ENCODE measurements around the gene CCDC91. TPM values are rescaled to one million over a fixed set of nuclear protein-coding genes. Genes with fewer than 3 reads are reported as not detected.
A peak's percentile ranks its signal among the peaks of the same experiment; 100 is the strongest.

The CCDC91 gene
- total RNA-seq, 1 experiment from 2014 or later: 35.6 TPM

GRCh38 chr12:28409892-28410291, 219.6 kb downstream of the CCDC91 start:
- Histone ChIP-seq H3K4me3 (no peak overlapping the region), H3K27me3 (replicated peaks) (no peaks in the 10 kb centered on the region), H3K27ac (no peak overlapping the region), H3K36me3 (no peaks in the 10 kb centered on the region), H3K4me1 (replicated peaks) (no peaks in the 10 kb centered on the region), H3K9me3 (replicated peaks) (no peaks in the 10 kb centered on the region)
- no peak for DNase-seq (ENCODE audit: low read depth in 1 of 2, low spot score in 2 of 2)

GRCh38 chr12:28413460-28414109, 223.3 kb downstream of the CCDC91 start:
- H3K27ac ChIP-seq: no peak overlapping the region
- no peaks in the 10 kb centered on the region for H3K27me3 ChIP-seq (replicated peaks)
- H3K36me3 ChIP-seq: no peaks in the 10 kb centered on the region
- peaks cover 12% of the 10 kb centered on the region for H3K4me1 ChIP-seq (replicated peaks)
- DNase-seq (ENCODE audit: low read depth in 1 of 2, low spot score in 2 of 2): no peak
- no peaks in the 10 kb centered on the region for H3K9me3 ChIP-seq (replicated peaks)
- H3K4me3 ChIP-seq: no peak overlapping the region

GRCh38 chr12:28415755-28416154, 225.5 kb downstream of the CCDC91 start:
- H3K4me3 ChIP-seq: no peak overlapping the region
- no peaks in the 10 kb centered on the region for H3K36me3 ChIP-seq
- no peaks in the 10 kb centered on the region for H3K27me3 ChIP-seq (replicated peaks)
- H3K27ac ChIP-seq: peak overlapping the region; percentile 35
- no peaks in the 10 kb centered on the region for H3K9me3 ChIP-seq (replicated peaks)
- peaks cover 12% of the 10 kb centered on the region for H3K4me1 ChIP-seq (replicated peaks)
- DNase-seq (ENCODE audit: low read depth in 1 of 2, low spot score in 2 of 2): peak in 1 of 2 experiments; percentile 72

GRCh38 chr12:28421374-28421773, 231.1 kb downstream of the CCDC91 start:
- H3K36me3 ChIP-seq: no peaks in the 10 kb centered on the region
- no peak for DNase-seq (ENCODE audit: low read depth in 1 of 2, low spot score in 2 of 2)
- H3K27me3 ChIP-seq (replicated peaks): no peaks in the 10 kb centered on the region
- H3K4me1 ChIP-seq (replicated peaks): peaks cover 10% of the 10 kb centered on the region
- no peak overlapping the region for H3K4me3 ChIP-seq
- no peak overlapping the region for H3K27ac ChIP-seq
- no peaks in the 10 kb centered on the region for H3K9me3 ChIP-seq (replicated peaks)

- Histone ChIP-seq H3K36me3 (no peaks in the 10 kb centered on the region), H3K9me3 (replicated peaks) (no peaks in the 10 kb centered on the region), H3K4me1 (replicated peaks) (peaks cover 9% of the 10 kb centered on the region), H3K27ac (0 out of 2 replicates have a peak overlapping the region, but pooled peaks have one; percentile 17), H3K27me3 (replicated peaks) (no peaks in the 10 kb centered on the region), H3K4me3 (no peak overlapping the region)
- peak; percentile 51 to 63 for DNase-seq (ENCODE audit: low read depth in 1 of 2, low spot score in 2 of 2)
Measured at GRCh38 chr12:28424965-28425364, 234.7 kb downstream of the CCDC91 start.

GRCh38 chr12:28425526-28425925, 235.3 kb downstream of the CCDC91 start:
- no peak overlapping the region for H3K4me3 ChIP-seq
- H3K9me3 ChIP-seq (replicated peaks): no peaks in the 10 kb centered on the region
- H3K4me1 ChIP-seq (replicated peaks): peaks cover 9% of the 10 kb centered on the region
- DNase-seq (ENCODE audit: low read depth in 1 of 2, low spot score in 2 of 2): no peak
- no peaks in the 10 kb centered on the region for H3K27me3 ChIP-seq (replicated peaks)
- 0 out of 2 replicates have a peak overlapping the region, but pooled peaks have one; percentile 17 for H3K27ac ChIP-seq
- H3K36me3 ChIP-seq: no peaks in the 10 kb centered on the region

GRCh38 chr12:28427046-28427445, 236.8 kb downstream of the CCDC91 start:
- H3K9me3 ChIP-seq (replicated peaks): no peaks in the 10 kb centered on the region
- H3K4me3 ChIP-seq: no peak overlapping the region
- H3K4me1 ChIP-seq (replicated peaks): peaks cover 9% of the 10 kb centered on the region
- H3K27me3 ChIP-seq (replicated peaks): no peaks in the 10 kb centered on the region
- no peak overlapping the region for H3K27ac ChIP-seq
- no peaks in the 10 kb centered on the region for H3K36me3 ChIP-seq
- DNase-seq (ENCODE audit: low read depth in 1 of 2, low spot score in 2 of 2): no peak

GRCh38 chr12:28440081-28440608, 249.9 kb downstream of the CCDC91 start:
- no peaks in the 10 kb centered on the region for H3K36me3 ChIP-seq

GRCh38 chr12:28442101-28442500, 251.8 kb downstream of the CCDC91 start:
- Histone ChIP-seq H3K9me3 (replicated peaks) (no peaks in the 10 kb centered on the region), H3K4me1 (replicated peaks) (peaks cover 4% of the 10 kb centered on the region; the same call in 1 of the 2 replicates), H3K27ac (no peak overlapping the region), H3K36me3 (no peaks in the 10 kb centered on the region), H3K4me3 (no peak overlapping the region), H3K27me3 (replicated peaks) (no peaks in the 10 kb centered on the region)
- no peak for DNase-seq (ENCODE audit: low read depth in 1 of 2, low spot score in 2 of 2)

More at GRCh38 chr12:28440081-28440608, 249.9 kb downstream of the CCDC91 start:
- Histone ChIP-seq H3K4me3 (no peak overlapping the region), H3K27me3 (replicated peaks) (no peaks in the 10 kb centered on the region), H3K9me3 (replicated peaks) (no peaks in the 10 kb centered on the region), H3K27ac (no peak overlapping the region), H3K4me1 (replicated peaks) (peaks cover 4% of the 10 kb centered on the region; the same call in 1 of the 2 replicates)
- no peak for DNase-seq (ENCODE audit: low read depth in 1 of 2, low spot score in 2 of 2)

GRCh38 chr12:28443337-28443736, 253.1 kb downstream of the CCDC91 start:
- H3K4me1 ChIP-seq (replicated peaks): peaks cover 4% of the 10 kb centered on the region; the same call in 1 of the 2 replicates
- H3K36me3 ChIP-seq: no peaks in the 10 kb centered on the region
- no peak overlapping the region for H3K4me3 ChIP-seq
- no peak overlapping the region for H3K27ac ChIP-seq
- DNase-seq (ENCODE audit: low read depth in 1 of 2, low spot score in 2 of 2): no peak
- no peaks in the 10 kb centered on the region for H3K27me3 ChIP-seq (replicated peaks)
- H3K9me3 ChIP-seq (replicated peaks): no peaks in the 10 kb centered on the region

- no peak for DNase-seq (ENCODE audit: low read depth in 1 of 2, low spot score in 2 of 2)
- Histone ChIP-seq H3K27me3 (replicated peaks) (no peaks in the 10 kb centered on the region), H3K27ac (no peak overlapping the region), H3K4me3 (no peak overlapping the region), H3K36me3 (no peaks in the 10 kb centered on the region), H3K9me3 (replicated peaks) (no peaks in the 10 kb centered on the region), H3K4me1 (replicated peaks) (peaks cover 4% of the 10 kb centered on the region; the same call in 1 of the 2 replicates)
Measured at GRCh38 chr12:28446031-28446430, 255.8 kb downstream of the CCDC91 start.

GRCh38 chr12:28453686-28454085, 263.4 kb downstream of the CCDC91 start:
- no peaks in the 10 kb centered on the region for H3K9me3 ChIP-seq (replicated peaks)
- no peak overlapping the region for H3K4me3 ChIP-seq
- H3K27me3 ChIP-seq (replicated peaks): no peaks in the 10 kb centered on the region; the same call in 1 of the 2 replicates
- H3K4me1 ChIP-seq (replicated peaks): no peaks in the 10 kb centered on the region
- no peak for DNase-seq (ENCODE audit: low read depth in 1 of 2, low spot score in 2 of 2)
- no peak overlapping the region for H3K27ac ChIP-seq
- no peaks in the 10 kb centered on the region for H3K36me3 ChIP-seq

- H3K36me3 ChIP-seq: no peaks in the 10 kb centered on the region
- H3K9me3 ChIP-seq (replicated peaks): no peaks in the 10 kb centered on the region
- no peak for DNase-seq (ENCODE audit: low read depth in 1 of 2, low spot score in 2 of 2)
- H3K27me3 ChIP-seq (replicated peaks): no peaks in the 10 kb centered on the region; the same call in 1 of the 2 replicates
- H3K4me1 ChIP-seq (replicated peaks): no peaks in the 10 kb centered on the region
- H3K27ac ChIP-seq: no peak overlapping the region
- H3K4me3 ChIP-seq: no peak overlapping the region
Measured at GRCh38 chr12:28456934-28457710, 266.9 kb downstream of the CCDC91 start.

- no peak overlapping the region for H3K4me3 ChIP-seq
- no peaks in the 10 kb centered on the region for H3K4me1 ChIP-seq (replicated peaks)
- no peak for DNase-seq (ENCODE audit: low read depth in 1 of 2, low spot score in 2 of 2)
- no peaks in the 10 kb centered on the region; the same call in 1 of the 2 replicates for H3K27me3 ChIP-seq (replicated peaks)
- H3K9me3 ChIP-seq (replicated peaks): no peaks in the 10 kb centered on the region
- H3K36me3 ChIP-seq: no peaks in the 10 kb centered on the region
- H3K27ac ChIP-seq: no peak overlapping the region
Measured at GRCh38 chr12:28457785-28458184, 267.5 kb downstream of the CCDC91 start.
